Coronary artery (tissue), 2 donors: ENCODE results near the gene CFAP251.

Experiments used
- DNase-seq: peaks from one replicate; pipeline ENCODE4 v3.0.0-alpha.2; 2017; ENCODE audit warnings: low spot score
- H3K27ac ChIP-seq, 2 donors: fragments of 200-600 bp; sonication (generic); one replicate each; pipeline ENCODE4 v1.5.1; 2016 to 2019
- H3K4me3 ChIP-seq: fragments of 200-600 bp; sonication (generic); 2 replicates; pipeline ENCODE4 v1.5.1; 2016; ENCODE audit warnings: mild to moderate bottlenecking, moderate library complexity
- TF ChIP-seq, protein P1 (sequence below): fragments of 200-600 bp; sonication (generic); IDR thresholded peaks from one replicate; pipeline ENCODE4 v1.5.1; 2019; ENCODE audit warnings: antibody characterized with exemption

CFAP251 gene

DNA sequence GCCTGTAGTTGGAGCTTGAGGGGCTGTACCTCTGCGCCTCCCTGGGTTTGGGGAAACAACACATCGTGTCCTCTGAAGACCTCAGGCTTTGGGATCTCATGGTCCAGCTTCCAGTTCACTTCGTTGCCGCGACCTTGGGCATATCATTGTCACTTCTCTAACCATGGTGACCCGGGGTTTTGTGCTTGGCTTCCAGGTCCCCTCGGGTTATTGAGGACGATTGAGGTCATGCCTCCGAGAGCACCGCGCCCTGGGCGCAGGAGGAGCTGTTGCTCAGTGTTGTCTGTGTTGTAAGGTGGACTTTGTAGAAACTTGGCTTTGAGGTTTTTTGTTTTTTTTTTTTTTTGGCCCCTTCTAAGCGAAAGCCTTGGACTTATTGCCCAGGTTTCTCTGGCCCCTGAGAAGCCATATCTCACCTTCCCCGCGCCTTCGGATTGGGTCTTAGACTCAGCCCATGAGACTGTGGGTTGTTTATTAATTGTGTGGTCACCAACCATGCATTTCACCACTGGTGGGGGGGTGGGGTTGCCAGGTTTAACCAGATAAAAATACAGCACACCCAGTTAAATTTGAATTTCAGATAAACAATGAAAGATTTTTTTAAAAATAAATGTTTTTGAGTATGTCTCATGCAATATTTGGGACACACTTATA lies 105.9 kb downstream of the CFAP251 start:
- Histone ChIP-seq H3K4me3 (peak overlapping the region; percentile 90), H3K27ac (peak overlapping the region; percentile 76 to 90)
- no peak for DNase-seq
- TF ChIP-seq, protein P1, sequence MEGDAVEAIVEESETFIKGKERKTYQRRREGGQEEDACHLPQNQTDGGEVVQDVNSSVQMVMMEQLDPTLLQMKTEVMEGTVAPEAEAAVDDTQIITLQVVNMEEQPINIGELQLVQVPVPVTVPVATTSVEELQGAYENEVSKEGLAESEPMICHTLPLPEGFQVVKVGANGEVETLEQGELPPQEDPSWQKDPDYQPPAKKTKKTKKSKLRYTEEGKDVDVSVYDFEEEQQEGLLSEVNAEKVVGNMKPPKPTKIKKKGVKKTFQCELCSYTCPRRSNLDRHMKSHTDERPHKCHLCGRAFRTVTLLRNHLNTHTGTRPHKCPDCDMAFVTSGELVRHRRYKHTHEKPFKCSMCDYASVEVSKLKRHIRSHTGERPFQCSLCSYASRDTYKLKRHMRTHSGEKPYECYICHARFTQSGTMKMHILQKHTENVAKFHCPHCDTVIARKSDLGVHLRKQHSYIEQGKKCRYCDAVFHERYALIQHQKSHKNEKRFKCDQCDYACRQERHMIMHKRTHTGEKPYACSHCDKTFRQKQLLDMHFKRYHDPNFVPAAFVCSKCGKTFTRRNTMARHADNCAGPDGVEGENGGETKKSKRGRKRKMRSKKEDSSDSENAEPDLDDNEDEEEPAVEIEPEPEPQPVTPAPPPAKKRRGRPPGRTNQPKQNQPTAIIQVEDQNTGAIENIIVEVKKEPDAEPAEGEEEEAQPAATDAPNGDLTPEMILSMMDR: no peak

DNA sequence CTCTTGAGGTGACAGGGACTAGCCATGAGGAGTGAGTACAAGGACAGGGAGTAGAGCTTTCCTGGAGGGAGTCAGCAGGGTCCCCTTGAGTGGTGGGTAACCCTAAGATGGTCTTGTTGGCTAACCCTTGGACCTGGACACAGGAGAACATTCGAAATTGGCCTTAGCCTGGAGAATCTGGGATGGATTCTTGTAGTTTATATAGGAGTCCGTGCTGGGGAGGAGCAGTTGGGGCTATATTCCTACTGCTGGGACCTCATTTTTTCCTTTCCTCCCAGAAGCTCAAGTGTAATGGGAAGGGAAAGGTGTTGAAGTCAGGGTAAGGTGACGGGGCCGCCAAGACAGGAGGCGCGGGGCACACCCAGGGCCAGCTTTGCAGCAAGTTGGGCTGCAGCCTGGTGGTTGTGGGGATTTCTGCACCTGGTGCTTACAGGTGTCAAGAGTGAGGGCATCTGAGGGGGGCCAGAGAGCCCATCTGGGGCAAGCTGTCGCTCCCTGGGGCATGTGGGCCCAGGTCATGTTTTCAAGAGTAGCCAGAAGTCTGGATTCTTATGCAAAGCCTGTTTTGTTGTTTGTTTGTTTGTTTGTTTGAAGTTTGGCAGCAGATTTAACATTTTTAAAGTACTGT lies 108.4 kb downstream of the CFAP251 start:
- DNase-seq: no peak
- Histone ChIP-seq H3K4me3 (no peak overlapping the region), H3K27ac (no peak overlapping the region)
- TF ChIP-seq, protein P1: no peak

DNA sequence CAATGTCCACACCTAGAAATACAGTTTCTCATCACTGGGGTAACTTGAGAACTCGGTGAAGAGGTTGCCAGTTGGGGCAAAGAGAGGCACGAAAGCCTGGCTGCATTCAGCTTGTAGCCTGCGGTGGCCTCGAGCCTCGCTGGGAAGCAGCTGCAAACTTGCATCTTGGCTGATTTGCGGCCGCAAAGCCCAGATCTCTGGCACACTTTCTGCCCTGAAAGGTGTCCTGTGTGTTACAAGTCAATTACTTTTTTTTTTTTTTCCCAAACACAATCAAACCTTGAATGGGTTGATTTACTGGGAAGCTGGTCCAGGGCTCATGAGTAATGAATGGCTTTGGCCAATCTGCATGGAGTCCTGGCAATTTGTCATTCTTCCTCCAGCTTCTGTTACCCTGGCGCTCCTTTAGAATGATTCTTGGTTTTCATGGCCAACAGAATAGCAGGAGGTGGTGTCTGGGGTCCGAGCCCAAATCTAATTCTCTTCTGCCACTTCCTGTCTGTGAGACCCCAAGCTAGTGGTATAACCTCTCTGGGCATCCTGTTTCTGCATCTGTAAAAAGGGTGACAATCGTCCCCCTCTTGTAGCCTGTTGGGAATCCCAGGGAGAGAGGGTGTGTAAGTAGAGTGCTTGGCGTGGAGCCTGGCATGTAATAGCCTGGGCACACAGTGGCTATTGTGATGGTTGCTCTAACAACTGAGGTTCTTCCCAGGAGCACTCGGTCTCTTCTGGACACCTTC lies 109.9 kb downstream of the CFAP251 start:
- TF ChIP-seq, protein P1: no peak
- DNase-seq: no peak
- Histone ChIP-seq H3K4me3 (no peak overlapping the region), H3K27ac (no peak overlapping the region)

DNA sequence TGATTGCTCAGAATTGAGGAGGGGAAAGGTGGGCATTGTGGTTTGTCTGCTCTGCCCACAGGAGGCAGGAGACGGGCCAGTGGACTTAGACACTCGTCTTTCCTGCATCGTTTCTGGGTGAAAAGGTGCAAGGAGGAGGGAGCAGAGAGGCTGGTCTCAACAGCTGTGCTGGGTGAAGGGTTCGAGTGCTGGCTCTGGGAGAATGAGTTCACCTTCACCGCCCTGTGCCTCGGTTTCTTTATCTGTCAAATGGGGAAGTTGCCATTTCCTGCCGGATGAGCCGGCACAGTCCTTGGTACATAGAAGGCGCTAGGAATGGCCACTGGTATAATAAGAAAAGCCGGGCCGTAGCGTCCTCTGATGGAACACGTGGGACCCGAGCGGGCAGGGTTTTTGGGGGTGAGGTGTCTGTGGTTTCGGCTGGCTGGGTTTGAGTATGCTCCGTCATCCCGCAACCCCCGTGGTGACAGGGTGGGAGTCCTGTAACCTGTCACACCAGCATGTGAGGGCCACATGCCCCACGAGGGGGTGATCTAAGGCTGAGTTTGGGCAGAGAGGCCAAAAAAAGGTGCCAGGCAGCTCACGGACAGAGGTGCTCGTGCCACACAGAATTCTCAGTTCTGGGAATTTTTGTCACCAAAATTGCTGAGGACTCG lies 110.6 kb downstream of the CFAP251 start:
- H3K4me3 ChIP-seq: no peak overlapping the region
- H3K27ac ChIP-seq: no peak overlapping the region
- TF ChIP-seq, protein P1: no peak
- no peak for DNase-seq

DNA sequence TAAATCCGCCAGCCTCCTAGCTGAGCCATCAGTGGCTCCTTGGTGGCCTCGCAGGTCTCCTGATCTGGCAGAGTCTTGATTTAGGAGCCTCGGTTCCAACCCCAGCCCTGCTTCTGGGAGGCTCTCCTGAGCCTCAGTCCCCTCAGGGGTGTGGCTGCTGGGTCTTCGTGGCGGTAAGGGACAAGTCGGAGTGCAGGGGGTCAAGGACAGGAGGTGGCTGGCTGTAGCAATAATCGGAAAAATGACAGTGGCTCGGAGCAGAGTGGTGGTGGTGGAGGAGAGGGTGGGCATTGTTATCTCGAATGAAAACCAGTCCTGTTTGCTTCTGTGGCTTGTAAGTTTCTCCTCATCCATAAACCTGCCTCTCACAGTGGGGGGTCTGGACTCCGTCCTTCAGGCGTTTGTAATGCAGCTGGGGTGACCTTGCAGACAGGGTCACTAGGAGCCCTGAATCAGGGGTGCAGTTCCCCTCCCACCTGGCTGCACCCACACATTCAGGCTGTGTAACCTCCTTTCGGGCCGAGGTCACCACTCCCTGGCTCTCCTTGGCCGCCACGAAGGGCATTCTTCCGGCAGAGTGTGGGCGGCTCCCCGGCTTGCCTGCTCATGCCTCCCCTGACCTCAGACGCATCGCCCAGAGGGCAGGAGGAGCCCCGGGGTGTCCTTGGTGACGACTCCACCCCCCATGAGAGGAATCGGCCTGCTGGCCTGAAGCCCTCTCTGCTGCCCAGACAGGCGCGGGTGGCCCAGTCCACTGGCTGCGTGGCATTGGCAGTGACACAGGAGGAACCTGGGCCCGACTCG lies 111.4 kb downstream of the CFAP251 start:
- Histone ChIP-seq H3K27ac (no peak overlapping the region), H3K4me3 (no peak overlapping the region)
- TF ChIP-seq, protein P1: no peak
- no peak for DNase-seq

- no peak overlapping the region for H3K27ac ChIP-seq
- H3K4me3 ChIP-seq: no peak overlapping the region
- DNase-seq: no peak
- TF ChIP-seq, protein P1: no peak
Observed at GRCh38 chr12:122030424-122031035, 112.1 kb downstream of the CFAP251 start.
